Hematopoietic multipotent progenitor cell treated with erythropoietin and hydrocortisone succinate and interleukin-3 and kit ligand, for 4 days (in vitro differentiated cells): ENCODE data around the gene LBX1.

Experiments
- DNase-seq: peaks from one replicate; pipeline ENCODE4 v3.0.0-alpha.2; 2015

The LBX1 gene

GRCh38 chr10:101229266-101230182 lies at the start of gene LBX1:
Gene LBX1, minus strand, starts transcription at chr10:101229463. Its CDS starts 648 bp downstream, at chr10:101228815.
- no peak for DNase-seq

- DNase-seq = no peak
Observed at GRCh38 chr10:101273741-101274140, 44.5 kb upstream of the LBX1 start.

DNA sequence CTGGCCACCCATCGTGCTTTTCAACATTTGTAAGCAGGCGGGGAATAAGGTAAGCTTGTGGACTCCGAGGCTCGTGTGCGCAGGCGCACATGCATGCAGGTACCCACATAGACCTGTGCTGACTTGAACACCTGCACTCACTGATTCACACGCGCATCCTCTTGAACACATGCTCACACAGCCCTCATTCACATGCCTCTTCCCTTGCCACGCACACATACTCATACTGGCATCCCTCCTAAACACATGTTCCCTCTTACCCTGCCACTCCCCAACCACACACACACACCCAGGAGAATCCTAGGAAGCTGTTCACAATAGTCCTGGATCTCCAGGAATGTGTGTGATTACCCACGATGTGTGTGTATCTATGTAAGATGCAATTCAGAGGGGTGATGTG lies 44.1 kb upstream of the LBX1 start:
- no peak for DNase-seq

DNA sequence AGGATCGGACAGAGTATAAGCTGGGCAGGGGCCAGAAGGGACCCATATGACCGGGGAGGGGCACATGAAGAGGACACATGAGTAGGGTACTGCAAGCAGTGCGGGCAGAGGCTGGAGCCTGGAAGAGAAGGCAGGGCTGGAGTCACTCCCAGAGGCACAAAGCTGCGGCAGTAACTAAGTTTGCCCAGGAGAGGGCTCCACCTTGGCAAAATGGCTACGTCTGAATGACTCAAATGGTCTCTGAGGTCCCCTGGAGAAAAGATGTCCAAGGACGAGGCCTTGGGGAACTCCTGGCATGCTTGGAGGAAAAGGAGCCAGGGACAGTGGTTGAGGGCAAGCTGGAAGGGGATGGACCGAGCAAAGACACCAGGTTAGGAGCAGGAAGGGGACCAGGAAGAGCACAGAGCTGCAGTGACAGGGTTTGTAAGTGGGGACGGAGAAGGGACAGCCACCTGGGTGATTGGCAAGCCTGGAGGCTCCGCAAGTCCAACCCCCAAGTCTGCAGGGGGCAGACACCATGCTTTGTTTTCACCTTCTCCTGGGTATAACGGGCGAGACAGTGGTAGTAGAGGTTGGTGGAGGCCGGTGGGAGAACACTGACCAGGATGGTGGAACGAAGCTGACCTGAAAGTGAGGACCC lies 43.1 kb upstream of the LBX1 start:
- DNase-seq = peak; percentile 81

DNA sequence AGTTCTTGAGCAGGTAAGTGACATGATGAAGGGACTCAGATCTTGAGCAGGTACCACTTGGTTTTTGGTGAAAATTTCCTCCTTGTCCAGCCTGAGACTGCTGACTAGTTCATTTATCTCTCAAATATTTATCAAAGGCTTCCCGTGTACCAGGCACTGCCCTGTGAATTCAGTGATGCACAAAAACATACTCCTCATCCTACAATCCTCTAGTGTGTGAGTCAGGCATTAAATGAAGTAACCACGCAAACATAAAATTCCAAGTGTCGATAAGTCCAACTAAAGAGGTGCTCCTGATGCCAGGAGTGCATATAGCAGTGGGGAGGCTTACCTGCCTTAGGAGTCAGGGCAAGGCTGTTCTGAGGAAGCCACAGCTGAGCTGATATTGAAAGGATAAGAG lies 41.5 kb upstream of the LBX1 start:
- no peak for DNase-seq

GRCh38 chr10:101267776-101268175 lies 38.5 kb upstream of the LBX1 start:
- no peak for DNase-seq

- DNase-seq = no peak
Observed at GRCh38 chr10:101267290-101267680, 38.0 kb upstream of the LBX1 start.

- DNase-seq = no peak
Observed at GRCh38 chr10:101266381-101267289, 37.4 kb upstream of the LBX1 start.

DNA sequence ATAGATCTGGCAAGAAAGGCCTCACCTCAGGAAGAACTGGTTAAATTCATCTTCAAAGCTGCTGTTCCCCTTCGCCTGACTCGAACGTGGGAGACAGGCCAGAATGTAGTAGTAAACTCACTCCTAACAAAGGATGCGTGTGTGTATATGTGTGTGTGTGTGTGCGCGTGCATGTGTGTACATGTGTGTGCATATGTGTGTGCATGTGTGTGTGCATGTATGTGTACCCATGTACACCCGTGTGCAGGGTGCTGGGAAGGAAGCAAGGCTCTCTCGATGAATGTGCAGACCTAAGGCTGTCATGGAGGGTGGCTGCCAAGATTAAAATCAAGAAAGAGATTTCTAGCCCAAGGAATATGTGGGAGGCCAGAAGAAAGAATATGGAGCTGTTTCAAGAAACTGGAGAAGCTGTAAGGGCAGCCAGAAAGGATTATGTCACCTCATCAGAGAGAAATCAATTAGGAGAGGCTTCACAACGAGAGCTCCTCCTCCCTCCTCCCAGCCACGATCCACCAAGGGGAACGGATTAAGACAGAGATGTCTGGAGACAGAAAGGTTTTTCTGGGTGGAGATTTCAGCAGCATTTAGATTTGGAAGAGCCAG lies 34.0 kb upstream of the LBX1 start:
- no peak for DNase-seq

DNA sequence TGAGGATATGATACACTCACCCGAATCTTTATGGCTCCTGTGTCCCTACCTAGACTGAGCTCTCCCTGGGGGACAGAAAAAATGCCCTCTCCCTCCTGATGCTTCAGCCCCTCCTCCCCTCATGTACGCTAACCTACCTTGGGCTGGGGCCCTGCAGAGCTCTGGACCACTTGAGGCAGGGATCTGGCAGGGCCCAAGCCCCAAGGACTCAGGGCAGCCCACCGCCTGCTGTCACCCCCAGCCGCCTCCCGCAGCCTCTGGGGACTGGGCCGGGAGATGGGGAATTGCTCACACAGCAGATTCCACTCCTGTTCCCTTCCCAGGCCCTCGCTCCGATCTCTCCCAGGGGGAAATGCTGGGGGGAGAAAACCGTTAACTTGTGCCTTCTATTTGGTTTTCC lies 32.9 kb upstream of the LBX1 start:
- no peak for DNase-seq

GRCh38 chr10:101261702-101262101 lies 32.4 kb upstream of the LBX1 start:
- no peak for DNase-seq

DNA sequence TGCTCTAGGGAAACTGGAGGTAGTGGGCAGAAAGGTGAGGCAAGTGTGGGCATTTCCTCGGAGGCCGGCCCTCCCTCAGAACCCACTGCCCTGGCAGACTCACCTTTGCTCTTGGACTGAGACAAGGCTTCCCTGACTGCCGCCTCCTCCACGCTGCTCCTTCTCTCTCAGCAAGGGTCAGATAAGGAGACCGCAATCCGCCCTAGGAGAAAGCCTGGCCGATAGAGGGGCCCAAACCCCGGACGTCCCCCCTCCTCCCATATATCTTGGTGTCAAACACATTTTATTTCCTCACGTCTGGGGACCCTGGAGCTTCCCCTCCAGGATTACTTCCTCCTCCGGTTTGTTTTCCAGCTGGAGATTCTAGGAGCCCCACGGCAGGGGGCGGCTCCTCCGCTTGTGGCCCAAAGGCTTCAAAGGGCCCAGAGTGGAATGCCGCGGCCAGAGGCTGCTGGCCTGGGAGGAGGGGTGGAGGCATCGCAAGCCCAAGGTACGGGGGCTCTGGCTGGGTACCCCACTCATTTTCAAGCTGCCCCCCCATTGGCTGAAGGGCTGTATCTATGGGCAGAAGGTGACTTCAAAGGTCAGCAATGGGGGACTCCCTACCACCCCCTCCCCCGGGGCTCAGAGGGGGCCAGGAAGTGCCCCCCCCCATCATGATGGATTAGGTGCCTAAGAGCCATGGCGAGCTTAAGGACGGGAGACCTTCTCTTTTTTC lies 31.7 kb upstream of the LBX1 start:
- DNase-seq = peak; percentile 47

- DNase-seq = peak; percentile 48
Observed at GRCh38 chr10:101258179-101258885, 29.1 kb upstream of the LBX1 start.

- no peak for DNase-seq
Observed at GRCh38 chr10:101257491-101257890, 28.2 kb upstream of the LBX1 start.

GRCh38 chr10:101257084-101257483 lies 27.8 kb upstream of the LBX1 start:
- DNase-seq = no peak

GRCh38 chr10:101256387-101256786 lies 27.1 kb upstream of the LBX1 start:
- DNase-seq = no peak

- no peak for DNase-seq
Observed at GRCh38 chr10:101250136-101250535, 20.9 kb upstream of the LBX1 start.

DNA sequence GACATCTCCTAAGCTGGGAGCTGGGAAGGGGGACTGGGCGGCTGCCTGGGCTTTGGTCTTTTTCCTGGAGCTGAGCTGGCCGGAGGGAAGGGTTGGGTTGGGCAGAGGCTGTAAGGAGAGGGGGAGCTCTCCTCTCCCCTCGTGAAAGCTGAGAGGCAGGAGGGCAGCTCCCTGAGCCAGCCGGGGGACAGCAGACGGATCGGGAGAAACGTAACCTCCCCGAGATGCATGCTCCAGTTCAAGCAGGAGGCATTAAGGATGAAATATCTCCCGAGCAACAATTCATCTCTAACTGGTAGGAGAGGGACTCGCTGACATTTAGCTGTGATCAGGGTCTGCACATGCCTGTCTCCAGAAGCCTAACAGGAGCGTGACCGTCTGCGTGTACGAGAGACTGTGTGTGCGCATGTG lies 19.9 kb upstream of the LBX1 start:
- no peak for DNase-seq

DNA sequence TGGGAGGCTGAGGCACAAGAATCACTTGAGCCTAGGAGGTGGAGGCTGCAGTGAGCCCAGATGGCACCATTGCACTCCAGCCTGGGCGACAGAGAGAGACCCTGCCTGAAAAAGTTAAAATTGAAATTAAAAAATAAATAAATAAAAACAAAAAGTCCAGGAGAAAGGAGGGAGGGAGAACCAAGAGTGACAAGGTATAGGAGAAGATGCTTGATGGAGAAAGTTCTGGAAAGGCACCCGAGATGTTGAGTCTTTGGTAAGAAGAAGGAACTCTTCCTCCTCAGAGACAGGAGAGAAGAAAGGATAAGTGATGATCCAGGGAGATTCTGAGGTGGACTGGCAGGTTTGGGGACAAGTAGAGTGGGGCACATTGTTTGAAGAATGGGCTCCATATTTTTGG lies 17.4 kb upstream of the LBX1 start:
- DNase-seq = no peak

DNA sequence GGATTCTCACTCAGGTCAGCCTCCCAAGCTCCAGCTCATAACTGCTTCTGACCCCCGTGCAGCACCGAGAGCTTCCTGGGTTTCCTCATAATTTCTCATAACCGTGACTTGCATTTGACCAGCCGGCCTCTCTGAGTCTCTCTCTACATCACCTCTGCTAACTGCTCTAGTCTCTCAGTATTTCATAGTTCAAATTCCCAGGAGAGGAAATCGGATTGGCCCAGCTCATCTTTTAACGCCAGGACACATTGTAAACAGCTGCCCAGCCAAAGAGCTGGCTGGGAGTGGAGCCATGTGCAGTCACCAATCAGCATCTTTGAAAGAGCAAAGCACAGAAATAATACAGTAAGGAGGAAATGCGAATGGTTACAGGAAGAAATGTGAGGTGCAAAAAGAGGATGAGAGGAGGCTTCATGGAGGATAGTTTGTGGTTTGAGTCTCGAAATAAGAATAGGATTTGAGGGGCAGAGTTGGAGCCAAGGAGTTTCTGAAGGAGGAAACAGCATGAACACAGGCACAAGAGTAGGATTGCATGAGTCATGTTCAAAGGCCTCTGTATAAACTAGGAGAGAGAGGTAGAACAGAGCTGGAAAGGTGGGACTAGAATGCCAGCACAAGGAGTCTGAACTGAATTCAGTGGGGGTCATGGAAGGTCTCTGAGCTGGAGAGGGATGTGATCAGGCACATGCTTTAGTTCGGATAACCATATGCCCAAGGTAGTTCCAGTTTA lies 15.2 kb upstream of the LBX1 start:
- DNase-seq = no peak
